Measurements from ENCODE around the gene LGALS3BP.
A peak's percentile ranks its signal among the peaks of the same experiment; 100 is the strongest.

The LGALS3BP gene

GRCh38 chr17:78935419-78936323 is 44.1 kb downstream of the LGALS3BP start:
- DNase-seq (ENCODE audit: low read depth), result peak; percentile 94

- no peak for DNase-seq (ENCODE audit: low read depth)
Measured at GRCh38 chr17:78934681-78935418, 44.9 kb downstream of the LGALS3BP start.

- peak; percentile 91 for DNase-seq (ENCODE audit: low read depth)
Measured at GRCh38 chr17:78933959-78934568, 45.7 kb downstream of the LGALS3BP start.

DNA sequence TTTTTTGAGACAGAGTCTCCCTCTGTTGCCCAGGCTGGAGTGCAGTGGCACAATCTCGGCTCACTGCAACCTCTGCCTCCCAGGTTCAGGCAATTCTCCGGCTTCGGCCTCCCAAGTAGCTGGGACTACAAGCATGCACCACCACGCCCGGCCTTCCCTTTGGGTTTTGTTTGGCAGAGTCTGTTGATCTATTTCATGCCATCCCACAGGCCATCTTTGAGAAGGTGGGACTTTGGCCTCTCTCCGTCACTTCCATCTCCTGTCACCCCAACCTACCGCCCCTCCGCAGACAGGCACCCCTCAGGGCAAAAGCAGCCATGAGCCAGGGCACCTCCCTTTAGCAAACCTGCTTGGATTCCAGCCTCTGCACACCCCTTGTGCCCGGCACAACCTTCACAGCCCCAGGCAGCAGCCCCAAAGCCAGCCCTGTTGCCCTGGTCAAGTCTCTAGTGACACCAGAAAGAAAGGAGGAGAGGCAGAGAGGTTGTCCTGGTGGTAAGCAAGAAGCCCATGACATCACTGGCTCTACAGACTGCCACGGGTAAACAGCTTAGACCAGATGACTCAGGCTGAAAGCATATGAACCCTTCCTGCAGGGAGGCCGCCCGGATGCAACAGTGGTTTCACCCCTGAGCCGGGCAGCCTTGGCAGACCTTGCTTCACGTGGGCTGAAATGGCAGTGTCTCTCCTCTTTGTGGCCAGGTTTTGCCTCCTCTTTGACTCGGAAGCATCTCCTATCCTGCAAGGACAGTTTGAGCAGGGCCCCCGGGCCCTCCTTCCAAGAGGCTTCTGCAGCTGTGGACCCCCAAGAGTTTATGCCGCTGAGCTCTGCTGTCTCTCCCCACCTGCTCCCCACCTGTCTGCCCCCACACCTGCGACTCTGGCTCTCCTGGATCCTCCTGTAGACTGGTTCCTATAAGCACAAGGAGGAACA is 46.4 kb downstream of the LGALS3BP start:
- DNase-seq (ENCODE audit: low read depth), result peak; percentile 90

DNA sequence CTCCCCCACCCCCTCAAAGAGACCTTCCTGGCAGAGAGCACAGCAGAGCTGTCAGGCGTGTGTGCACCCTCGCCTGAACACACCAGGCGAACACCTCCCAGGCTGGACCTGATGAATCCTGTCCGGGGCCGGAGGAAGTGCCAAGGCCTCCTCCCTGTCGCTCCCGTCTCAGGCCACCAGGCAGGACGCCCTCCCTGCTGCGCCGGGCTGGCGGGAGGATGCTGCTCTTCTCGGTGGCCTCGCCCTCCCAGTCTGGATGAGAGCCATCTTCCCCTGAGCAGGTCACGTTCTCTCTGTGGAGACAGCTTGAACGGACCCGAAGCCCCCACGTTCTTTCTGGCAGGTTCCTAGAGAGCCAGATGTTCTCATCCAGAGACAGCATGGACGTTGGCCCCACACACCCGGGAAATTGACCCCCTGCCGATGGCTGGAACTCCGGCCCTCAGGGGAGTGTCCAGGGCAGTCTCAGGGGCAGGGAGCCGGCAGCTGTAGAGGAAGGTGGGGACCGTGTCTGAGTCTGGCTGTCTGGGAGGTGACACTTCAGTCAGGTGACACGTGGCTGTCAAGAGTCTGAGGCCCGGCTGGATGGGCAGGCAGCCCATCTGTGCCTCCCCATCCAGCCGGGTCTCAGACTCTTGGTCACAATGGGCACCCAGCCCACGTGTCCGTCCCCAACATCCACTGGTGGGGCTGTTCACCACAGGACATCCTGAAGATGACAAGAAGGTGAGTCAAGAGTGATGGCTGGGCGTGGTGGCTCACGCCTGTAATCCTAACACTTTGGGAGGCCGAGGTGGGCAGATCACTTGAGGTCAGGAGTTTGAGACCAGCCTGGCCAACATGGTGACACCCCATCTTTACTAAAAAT is 49.6 kb downstream of the LGALS3BP start:
- no peak for DNase-seq (ENCODE audit: low read depth)

DNA sequence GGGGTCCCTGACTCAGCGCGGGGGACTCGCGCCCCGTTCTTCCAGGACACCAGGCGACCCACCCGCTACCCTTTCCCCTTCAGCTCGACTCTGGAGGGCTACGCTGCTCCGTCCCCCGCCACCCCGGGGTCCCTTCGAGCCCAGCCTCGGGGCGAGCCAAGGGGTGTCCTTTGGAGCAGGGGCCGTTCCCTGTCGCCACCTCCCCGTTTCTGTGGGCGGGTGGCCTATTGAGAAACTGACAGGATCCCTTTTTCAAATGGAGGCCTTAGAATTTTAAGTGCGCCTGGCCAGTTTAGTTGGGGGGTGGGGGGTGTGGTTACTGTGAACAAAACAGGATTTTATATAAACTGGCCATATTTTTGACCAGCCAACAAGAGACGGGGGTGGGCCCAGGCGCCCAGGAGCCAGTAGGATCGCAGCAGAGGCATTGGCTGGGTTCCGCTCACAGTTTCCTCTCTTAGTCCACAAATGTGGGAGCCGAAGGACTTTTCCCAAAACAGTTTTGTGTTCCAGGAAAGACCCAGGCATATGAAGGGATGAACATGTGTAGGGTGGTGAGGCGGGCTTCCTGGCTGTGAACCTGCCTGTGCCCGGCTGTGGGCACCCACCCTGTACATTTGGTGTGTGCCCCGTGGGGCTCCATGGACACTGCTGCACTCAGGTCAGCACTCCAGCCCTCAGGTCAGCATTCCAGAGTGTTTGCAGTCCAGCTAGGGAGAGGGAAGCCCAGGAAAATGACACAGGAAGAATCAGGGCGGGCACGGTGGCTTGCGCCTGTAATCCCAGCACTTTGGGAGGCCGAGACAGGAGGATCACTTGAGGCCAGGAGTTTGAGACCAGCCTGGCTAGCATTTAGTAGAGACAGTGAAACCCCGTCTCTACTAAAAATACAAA is 53.8 kb downstream of the LGALS3BP start:
- DNase-seq (ENCODE audit: low read depth), result no peak

- DNase-seq (ENCODE audit: low read depth), result peak; percentile 49
Measured at GRCh38 chr17:78925234-78925633, 54.5 kb downstream of the LGALS3BP start, which contains the start of gene TIMP2. TSS of gene TIMP2 (minus strand) at chr17:78925387. CDS start at chr17:78925088, 299 bp downstream.

DNA sequence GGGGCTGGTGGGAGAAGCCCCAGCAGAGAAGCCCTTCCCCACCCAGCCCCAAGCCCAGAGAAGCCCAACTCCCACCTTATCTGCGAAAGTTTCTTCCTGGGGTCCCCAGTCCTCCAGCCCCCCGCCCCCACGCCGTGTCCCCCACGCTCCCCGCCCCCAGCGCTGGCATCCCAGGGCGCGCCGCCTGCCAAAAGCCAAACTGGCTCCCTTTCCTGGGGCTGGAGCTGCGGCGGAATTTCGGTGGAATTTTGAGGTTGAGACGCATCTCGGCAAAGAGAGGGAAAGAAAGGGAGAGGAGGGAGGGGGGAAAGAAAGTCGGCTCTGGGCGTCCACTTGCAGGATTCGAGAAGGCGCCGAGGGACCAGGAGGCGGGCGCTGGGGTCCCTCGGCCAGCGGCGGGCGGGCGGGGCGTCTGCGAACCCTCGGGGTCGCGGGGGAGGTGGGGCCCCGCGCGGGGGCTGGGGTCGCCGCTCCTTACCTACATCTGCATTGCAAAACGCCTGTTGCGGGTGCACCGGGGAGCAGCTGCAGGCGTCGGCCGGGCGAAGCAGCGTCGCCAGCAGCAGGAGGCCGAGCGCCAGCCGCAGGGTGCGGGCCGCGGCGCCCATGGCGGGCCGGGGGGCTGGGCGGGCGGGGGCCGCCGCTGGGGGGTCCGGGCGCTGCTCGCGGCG is 55.1 kb downstream of the LGALS3BP start:
- DNase-seq (ENCODE audit: low read depth), result no peak

DNA sequence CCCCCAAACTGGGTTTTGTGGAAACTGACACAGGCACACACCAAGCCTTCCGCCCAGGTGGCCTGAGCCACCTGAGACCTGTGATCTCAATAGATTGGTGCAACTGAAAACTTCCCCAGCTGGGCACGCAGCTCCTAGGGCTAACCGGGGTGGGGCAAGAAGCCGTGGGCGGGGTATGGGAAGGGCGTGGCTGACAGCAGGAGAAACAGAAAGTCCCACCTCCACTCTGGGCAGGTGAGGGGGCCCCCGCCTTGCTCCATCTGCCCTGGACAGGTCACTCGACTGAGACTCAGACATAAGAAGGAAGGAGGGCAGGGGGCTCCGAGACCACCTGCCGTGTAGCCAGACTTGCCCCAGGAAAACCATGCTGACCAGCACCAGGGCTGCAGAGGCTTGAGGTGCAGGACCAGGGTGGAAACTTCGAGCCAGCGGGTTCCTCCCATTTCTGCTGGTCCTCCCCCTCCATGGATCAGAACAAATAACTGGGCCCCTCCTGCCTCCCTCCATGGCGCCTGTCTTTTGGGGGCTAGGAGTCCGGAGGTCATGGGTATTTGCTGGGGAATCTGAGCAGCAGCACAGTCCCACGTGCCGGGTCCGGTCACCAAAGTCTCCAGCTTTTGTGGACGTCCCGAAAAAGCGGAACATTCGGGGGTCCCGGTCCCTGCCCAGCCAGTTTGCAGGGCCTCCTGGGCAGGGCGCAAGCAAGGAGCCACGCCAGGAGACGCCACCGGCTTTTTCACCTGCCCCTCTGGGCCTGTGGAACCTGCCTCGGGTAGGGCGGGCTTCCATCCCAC is 55.9 kb downstream of the LGALS3BP start:
- DNase-seq (ENCODE audit: low read depth), result no peak

DNA sequence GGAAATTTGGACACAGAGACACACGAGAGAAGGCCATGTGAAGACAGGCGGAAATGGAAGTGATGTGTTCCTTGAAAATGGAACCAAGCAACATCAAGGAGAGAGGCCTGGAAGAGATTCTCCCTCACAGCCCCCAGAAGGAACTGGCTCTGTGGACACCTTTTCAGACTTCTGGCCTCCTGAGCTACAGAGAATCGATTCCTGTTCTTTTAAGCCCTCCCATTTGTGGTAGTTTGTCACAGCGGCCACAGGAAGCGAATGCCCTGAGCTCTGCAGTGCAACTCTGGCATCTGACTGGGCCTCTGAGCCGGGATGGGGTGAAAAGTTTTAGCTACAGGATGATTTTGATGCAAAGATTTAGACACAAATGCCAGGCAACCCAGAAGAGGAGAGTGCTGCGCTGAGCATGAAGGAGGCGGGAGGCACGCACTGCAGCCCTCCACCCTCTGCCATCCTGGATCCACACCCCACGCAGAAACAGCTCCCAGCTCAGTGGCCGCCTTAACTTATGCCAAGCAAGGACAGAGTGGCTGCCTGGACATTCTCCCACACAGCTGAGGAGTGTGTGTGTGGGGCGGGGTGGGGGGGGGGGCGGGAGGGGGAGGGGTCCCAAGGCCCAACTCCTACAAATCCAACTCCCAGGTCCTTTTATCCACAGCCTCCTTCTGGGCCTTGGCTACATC is 56.8 kb downstream of the LGALS3BP start:
- no peak for DNase-seq (ENCODE audit: low read depth)

GRCh38 chr17:78921437-78921971 is 58.2 kb downstream of the LGALS3BP start:
- no peak for DNase-seq (ENCODE audit: low read depth)
